ENCODE measurements around the gene GOLGA7B.

GOLGA7B gene

DNA sequence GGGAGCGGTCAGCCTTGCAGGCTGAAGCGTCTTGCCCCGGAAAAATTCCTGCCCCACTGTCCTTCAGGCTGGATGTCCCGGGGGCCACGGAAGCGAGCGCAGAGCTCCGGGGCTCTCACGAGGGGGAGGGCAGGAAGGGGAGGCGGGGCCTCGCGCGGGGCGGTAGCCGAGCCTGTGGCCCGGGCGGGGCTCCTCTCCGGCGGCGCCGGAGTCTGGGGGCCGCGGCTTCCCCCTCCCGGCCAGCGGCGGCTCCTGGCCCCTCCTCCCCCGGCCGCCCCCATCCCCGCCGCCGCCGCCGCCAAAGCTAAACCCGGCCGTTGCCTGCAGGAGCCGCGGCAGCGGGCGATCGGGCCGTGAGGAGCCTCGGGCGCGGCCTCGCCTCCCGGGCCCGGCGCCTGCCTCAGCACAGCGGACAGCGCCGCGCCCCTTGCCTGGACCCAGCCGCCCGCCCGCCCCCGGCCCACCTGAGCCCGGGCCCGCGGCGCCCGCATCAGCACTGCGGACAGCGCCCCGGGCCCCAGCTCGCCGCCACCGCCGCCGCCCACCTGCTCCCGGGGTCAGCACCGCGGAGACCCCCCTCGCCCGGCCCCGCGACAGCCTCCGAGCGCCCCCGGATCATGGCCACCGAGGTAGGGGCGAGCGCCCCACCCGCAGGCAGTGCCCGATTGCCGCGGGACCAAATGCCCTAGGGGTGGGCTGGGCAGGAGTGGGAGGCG lies at the start of gene GOLGA7B:
Gene GOLGA7B, plus strand, starts transcription at position 157 of the 716 bp plus-strand sequence. Its CDS starts 461 bp downstream, at position 618.
- peak; percentile 34 for DNase-seq (ENCODE audit: low read depth)

DNA sequence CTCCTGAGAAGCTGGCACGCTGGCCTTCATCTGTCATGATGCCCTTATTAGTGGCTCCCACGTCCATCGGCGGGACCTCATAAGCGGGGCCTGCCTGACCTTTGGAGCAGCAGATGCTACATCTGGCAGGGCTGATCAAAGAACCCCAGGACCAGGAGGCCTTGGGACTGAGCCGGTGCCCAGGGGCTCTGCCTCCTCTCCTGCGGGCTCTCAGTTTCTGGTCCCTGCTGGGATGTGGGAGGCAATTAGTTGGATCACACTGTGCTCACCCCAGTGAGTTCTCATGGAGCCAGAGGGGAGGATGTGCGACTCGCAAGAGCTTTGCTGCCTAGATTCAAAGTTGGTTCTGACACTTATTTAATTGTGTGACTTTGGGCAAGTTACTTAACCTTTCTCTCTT lies 49.2 kb upstream of the GOLGA7B start:
- DNase-seq (ENCODE audit: low read depth): no peak

DNA sequence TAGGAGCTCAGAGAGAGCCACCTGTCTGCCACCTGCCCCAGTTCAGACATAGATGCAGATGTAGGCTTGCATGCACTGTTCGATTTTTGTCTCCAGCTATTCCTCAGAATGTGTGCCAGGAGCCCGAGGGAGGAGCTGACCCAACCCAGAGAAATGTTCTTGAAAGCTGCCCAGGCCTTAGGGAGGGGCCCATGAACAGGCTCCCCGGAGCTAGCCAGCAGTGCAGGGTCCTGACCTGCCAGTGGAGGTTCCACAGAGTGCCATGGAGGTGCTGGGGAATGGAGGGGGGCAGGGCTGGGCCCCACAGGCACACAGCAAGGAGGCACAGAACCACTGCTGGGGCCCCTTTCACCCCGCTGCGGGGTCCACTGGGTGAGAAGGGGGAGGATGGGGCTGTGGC lies 48.2 kb upstream of the GOLGA7B start:
- DNase-seq (ENCODE audit: low read depth): no peak

DNA sequence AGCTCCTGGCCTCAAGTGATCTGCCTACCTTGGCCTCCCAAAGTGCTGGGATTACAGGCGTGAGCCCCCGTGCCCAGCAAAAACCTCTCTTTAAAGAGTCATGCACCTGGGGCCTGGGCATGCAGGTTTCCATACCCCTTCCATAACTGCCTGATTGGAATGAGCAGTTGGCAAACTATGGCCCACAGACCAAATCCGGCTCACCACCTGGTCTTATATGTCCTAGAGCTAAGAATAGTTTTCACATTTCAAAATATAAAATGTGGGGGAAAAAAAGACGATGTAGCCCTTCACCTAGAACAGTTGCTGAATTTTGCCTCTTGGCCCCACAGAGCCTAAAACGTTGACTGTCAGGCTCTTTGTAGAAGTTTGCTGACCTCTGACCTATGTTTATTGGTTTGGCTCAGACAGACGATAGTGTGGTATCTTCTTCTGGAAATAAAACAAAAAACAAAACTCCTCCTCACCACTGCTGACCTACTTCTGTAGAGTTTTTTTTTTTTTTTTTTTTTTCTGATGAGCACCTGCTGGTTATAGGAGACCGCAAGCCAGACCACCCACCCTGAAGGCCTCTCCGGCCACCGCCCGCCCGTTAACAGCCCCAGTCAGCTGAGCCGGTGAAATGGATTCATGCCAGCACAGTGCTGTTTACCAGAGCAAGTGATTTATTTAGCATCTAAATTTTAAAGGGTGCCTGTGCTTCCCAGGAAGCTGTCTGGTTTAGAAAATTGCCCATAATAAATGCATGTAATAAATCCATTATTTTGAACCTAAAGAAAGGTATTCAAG lies 44.4 kb upstream of the GOLGA7B start:
- DNase-seq (ENCODE audit: low read depth): no peak

DNA sequence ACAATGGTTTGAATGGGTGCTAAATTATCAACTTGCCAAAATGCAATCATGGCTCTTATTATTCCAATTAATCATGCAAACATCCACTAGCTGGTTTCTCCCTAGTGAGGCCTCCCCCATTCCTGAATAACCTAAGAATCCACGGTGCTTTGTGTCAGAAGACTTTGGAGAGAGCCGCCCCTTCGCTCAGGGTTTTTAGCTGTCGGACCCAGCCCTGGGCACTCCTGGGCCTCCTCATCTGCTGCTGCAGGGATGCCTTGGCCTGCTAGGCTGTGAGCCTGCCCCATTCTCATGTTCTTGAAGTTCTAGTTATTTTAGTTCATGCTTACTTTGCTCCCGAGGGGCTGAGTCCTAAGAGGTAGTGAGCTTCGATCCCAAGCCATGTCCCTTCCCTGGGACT lies 43.7 kb upstream of the GOLGA7B start:
- DNase-seq (ENCODE audit: low read depth): no peak

DNA sequence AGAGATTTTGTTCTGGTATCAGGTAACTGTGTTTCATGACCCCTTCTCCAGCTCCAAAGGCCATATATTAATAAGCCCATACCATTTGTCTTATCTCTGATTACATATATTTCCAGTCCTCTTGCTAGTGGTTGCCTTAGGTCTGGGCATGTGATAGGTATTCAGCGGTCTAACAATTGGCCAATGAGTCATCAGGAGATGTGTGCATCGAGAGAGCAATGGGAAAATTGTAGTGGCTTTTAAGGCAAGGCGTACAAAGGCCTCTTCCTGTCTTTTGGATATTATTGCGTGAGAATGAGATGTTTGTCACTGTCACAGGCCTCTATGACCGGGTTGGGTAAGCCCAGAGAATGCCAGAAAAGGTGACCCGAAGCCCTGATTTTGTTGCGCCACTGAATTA lies 39.2 kb upstream of the GOLGA7B start:
- DNase-seq (ENCODE audit: low read depth): no peak

DNA sequence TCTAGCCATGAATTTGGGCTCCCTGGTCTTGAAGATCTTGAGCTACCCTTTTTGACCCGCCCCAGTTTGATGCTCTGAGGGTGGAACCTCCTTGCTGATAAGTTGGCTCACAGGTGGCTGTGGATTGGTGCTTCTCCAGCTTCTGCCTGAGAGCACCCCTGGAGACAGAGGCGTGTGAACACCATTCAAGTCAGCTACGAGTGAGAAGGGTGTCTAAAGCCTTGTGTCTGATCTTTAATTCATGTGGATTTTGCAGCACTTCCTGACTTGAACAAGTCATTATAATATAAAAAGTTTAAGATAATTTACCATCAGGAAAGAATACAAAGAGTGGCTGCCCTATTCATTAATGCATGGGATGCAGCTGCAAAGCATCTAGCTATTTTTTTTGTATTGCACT lies 37.7 kb upstream of the GOLGA7B start:
- DNase-seq (ENCODE audit: low read depth): no peak

DNA sequence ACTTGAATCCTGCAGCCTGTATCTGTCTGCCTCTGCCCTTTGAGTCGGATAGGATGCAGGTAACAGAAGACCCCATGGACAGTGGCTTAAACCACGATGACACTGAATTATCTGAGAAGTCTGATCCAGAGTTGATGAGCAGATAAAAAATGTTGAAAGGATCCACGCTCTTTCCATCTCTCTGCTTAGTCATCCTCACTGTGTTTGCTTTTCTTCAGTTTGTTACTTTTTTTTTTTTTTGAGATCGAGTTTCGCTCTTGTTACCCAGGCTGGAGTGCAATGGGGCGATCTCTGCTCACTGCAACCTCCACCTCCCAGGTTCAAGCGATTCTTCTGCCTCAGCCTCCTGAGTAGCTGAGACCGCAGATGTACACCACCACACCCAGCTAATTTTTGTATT lies 36.9 kb upstream of the GOLGA7B start:
- DNase-seq (ENCODE audit: low read depth): no peak

DNA sequence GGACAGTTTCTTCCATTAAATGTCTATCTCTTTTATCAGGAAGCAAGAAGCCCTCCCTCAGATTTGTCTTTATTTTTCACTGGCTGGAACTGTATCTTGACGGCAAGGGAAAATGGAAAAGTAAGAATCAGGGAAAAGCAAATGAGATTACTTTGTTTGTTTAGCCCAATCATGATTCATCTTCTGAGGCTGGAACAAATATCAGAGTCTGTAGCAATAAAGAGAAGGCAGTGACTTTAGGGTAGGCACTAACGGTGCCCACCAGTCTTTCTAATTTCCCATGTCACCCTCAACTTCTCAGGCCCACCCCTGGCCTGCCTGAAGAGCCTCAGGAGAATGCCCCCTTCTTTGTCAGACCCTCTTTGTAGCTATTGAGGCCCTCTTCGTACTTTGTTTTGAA lies 36.3 kb upstream of the GOLGA7B start:
- no peak for DNase-seq (ENCODE audit: low read depth)

DNA sequence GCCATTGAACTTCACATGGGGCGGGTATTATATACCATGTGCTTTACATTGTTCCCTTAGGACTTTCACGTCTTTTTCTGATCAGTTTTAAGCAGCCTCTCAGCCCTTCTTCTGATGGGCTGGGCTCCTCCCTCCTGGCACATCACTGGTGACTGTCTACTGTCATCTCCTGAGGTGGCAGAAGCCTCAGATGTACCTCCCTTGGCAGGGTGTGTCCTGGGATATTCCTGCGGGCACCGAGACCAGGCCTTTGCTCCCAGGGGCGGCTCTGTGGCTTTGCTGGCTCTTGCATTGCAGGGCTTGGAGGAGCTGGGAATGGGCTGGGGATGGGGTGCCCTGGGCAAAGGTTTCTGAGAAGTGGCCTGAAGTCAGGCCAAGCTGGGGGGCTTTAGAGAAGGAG lies 34.6 kb upstream of the GOLGA7B start:
- no peak for DNase-seq (ENCODE audit: low read depth)

DNA sequence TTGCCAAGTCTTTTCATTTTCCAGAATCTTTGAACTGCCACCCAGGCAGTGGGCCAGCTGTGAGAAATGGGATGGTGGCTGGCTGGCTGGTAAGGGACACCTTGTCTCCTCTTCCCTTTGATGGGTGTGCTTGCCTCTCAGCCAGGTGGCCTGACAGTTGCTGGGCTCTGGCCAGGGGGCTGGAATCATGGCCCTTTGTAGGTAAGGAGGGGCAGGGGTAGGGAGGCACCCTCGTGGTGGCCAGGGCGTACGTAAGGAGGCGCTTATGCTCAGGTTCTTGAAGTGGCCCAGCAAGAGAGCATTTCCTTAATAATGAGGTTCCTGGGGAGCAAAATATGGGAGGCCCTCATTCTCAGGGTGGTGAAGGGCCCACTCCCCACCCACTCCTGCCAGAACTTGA lies 33.0 kb upstream of the GOLGA7B start:
- no peak for DNase-seq (ENCODE audit: low read depth)

DNA sequence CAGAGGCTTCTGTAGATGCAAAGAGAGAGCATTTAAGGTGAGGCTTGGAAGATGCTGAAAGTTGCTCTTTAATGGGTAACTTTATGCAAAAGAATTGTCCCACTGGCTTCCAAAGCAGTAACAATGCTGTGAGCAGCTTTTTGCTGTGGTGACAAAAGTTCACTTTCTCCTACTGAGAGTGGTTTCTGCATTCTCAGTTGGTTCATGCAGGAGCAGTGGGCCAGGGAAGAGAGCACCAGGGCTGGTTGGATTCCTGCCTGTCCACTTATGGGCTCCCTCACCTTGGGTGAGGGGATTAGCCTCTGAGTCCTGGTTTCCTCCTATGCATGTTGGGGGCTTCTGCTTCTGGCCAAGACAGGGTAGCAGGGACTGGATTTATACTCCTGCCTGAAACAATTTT lies 31.1 kb upstream of the GOLGA7B start:
- DNase-seq (ENCODE audit: low read depth): no peak

DNA sequence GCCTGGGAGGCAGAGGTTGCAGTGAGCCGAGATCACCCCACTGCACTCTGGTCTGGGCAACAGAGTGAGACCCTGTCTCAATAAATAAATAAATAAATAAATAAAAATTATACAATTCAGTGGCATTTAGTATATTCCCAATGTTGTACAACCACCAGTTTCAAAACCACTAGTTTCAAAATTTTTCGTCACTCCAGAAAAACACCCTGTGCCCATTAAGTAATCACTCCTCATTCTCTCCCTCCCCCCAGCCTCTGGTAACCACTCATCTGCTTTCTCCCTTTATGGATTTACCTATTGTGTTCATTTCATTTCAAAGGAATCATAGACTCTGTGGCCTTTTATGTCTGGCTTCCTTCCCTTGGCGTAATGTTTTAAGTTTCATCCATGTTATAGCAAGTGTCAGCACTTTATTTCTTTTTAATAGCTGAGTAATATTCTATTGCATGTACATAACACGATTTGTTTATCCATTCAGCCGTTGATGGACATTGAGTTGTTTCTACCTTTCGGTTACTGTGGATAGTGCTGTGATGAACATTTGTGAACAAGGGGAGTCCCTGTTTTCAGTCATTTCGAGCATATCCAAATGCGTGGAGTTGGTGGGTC lies 29.4 kb upstream of the GOLGA7B start:
- no peak for DNase-seq (ENCODE audit: low read depth)

DNA sequence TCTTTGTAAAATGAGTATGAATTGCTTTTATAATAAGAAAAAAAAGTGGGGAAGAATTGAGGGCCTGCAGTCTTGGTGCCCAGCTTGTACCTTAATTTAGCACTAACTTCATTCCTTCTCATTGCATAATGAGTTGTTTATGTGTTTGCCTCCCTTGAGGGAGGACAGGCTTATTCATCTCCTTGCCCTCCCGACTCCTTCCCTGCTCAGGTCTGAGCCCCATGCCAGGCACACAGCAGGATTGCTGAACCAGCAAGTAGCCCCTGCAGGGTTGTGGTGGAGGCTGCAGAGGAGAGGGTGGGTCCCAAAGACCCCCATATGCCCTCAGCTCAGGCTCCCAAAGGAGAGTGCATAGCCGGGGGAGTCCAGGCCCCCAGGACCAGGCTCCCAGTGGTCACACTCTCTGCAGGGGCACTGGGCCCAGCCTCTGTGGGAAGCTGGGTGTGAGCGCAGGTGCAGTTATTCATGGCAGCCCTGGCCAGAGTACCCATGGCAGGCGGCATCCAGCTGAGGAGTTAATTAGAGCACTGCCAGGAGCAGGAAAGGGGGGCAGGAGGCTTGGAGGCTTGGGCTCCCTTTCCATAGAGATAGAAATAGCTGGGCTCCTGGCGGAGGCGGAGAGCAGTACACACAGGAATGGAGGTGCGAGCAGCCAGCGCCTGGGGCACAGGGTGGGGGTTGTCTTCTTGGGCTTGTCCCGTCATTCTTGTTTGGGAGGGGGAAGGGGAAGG lies 28.2 kb upstream of the GOLGA7B start:
- DNase-seq (ENCODE audit: low read depth): no peak

DNA sequence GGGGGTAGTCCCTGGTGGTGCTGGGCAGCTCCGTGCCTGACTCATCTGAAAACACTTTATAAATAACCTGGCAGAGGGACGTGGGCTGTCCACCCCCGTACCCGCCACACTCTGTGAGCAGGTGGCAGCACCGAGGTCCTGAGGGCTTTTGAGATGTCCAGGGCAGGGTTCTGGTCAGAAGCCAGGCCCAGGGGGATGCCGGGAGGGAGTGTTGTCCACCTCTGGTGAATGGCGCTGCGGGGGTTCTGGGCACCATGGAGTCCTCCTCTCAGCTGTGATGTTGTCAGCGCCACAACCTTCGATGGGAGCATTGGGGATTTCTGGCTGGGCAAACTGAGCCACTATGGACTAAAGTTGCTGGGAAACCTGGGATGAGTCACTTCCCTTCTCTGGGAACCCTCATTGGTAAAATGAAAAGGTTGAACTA lies 27.4 kb upstream of the GOLGA7B start:
- no peak for DNase-seq (ENCODE audit: low read depth)

DNA sequence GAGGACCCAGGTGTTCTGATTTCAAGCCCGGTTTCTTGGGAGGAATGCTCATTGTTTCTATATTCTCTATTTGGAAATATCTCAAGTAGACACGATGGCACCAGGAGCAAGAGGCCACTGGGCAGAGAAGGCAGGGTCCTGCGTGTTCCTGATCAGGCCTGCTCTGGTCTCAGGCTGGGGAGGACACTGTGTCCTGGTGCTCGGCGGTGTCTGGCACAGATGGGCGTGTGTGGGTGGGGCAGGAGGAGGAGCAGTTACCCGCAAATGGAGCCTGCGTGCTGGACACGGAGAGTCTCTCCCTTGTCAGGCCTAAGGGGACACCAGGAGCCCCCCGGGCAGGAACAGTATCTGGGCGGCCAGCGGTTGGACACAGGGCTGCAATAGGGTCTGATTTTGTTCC lies 25.9 kb upstream of the GOLGA7B start:
- DNase-seq (ENCODE audit: low read depth): no peak

DNA sequence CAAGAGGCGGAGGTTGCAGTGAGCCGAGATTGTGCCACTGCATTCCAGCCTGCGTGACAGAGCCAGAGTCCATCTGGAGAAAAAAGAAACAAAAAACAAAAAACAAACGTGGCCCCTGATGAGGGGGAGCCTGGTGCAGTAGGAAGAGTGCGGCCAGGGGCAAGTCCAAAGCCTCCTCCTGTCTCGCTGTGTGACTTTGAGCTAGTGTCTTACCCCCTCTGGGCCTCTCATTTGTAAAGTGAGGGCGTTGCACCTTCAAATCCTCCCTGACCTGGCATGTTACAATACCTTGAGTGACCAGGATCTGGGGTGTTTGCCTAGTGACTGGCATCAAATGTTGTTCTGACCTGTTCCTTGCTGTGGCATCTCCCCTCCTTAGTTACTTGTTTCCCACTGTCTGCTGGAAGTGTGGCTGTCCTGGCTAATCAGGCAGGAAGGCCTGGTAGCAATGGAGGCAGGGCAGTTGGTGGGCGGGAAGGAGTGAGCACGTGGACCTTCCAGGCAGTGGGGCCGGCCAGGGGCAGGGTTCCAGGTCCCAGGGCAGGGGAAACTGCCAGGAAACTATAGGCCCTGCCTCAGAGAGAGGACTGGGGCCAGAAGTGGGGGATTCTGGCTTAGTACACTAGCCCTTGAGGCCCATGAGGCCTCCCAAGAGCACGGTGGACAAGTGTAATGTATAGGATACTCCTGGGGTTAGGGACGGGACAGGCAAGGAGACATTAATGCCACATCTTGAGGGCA lies 24.5 kb upstream of the GOLGA7B start:
- DNase-seq (ENCODE audit: low read depth): no peak

DNA sequence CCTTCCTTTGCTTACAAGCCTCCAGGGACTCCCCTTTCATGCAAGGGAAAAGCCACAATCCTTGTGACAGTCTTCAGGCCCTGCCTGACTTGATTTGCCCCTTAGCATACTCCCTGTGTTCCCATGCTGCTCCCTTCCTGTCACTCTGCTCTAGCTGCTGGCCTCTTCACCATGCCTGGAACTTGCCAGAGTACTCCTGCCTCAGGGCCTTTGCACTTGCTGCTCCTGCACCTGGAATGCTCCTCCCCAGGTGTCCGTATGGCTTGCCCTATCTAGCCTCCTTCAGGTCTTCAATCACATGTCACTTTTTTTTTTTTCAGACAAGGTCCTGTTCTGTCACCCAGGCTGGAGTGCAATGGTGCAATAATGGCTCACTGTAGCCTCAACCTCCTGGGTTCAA lies 22.8 kb upstream of the GOLGA7B start:
- DNase-seq (ENCODE audit: low read depth): no peak

DNA sequence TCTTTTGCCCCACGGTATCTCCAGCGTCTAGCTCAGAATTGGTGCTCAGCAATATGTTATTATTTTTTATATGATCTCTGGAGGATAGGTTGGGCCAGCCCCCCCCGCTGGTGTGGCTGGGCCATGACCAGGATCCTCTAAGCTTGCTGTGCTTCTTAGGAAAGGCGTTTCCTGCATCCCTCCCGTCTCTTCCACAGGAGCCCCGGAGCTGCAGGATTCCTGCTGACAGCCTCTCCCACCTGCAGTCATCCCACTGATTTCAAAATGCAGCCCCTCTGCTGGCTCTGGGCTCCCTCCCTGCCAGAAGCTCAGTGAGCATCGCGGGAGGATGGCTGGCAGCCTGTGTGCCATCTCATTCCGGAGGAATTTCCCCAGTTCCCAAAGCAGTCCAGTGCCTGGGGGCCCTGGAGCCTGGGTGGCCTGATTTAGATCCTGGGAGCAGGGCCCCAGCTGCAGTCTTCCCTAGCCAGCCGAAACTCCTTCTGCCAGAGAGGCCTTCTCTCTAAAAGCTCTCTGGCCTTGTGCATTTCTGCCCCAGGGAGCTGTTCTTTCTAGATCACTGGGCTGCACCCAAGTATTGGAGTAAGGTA lies 21.8 kb upstream of the GOLGA7B start:
- DNase-seq (ENCODE audit: low read depth): no peak

DNA sequence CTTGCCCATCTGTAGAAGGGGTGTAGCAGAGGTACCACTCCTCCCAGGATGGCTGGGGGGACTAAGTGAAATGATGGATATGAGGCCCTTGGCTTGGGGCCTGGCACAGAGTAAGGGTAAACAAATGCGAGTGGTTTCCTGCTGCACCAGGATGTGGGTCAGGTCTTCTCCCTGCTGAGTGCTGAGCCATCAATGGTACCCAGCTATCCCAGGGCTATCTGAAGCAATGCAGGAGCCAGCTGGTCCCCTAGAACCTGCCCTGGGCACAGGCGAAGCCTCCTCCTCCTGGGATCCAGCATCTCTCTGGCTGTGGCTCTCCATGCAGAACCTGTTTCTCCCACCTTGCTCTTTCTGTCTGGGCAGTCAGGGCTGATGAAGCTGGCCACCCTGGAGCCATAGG lies 20.9 kb upstream of the GOLGA7B start:
- no peak for DNase-seq (ENCODE audit: low read depth)

DNA sequence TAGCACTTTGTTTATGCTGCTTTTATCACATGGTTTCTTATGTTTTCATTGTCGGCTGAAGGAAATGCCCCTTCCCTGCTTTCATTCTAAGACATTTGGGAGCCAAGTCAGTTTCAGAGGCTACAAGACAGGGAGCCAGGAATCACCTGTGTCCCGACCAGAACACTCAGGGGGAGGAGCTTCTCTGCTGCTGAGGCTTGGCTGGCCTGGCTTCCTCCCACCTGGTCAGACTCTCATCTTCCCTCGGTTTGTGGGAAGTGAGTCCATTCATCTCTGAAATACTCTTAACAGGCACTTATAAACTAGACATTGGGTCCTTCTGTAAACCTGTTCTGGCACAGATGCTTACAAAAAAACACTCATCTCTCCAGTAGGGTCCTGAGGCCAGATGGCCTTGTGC lies 19.6 kb upstream of the GOLGA7B start:
- no peak for DNase-seq (ENCODE audit: low read depth)

DNA sequence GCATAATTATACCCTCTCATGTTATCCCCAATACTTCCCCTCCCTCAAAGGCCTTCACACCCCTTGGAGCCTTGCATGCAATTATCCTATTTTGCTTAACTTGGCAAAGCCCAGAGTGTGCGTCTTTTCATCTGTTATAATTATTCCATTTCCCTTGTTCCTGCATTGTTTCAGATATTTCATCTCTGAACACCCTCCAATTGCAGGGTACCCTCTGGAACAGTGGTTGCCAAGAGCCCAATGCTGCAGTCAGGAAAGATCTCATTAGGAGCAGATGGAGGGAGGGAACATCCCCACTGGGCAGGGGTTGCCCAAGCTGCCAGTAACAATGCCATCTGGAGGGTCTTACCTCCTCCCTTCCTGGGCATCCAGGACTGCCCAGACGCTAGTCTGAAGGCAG lies 18.4 kb upstream of the GOLGA7B start:
- no peak for DNase-seq (ENCODE audit: low read depth)
